K562 (cell line): ENCODE data around the gene ADIPOR2. TPM values are rescaled to one million over a fixed set of nuclear protein-coding genes. Genes with fewer than 3 reads are reported as not detected.

Source experiments
- ATAC-seq: fragments of 200-7000 bp; cut with Tn5 transposase; 3 replicates; pipeline ENCODE4 v1.9.1; 2020; ENCODE audit warnings: moderate library complexity
- BruUV-seq: library from RNA; stranded (reverse); fragments of 400-500 nt; replicated peaks from 2 replicates; lab custom pipeline; 2021; lab: Mats Ljungman, UMichigan
- CTCF ChIA-PET: fragments of 300-600 bp; formaldehyde crosslinking; extraction: SDS; loops from one replicate; lab custom pipeline; 2021; ENCODE audit warnings: low intra/inter-chr PET ratio; lab: Yijun Ruan, JAX
- POLR2A ChIA-PET: fragments of 300-600, 350-650 bp; sonication (Branson Sonifier 250); formaldehyde crosslinking; extraction: SDS; loops from one replicate; lab custom pipeline; 2021; ENCODE audit warnings: antibody characterized with exemption, inconsistent platforms; lab: Yijun Ruan, JAX
- DNase-seq, 4 experiments: peaks; one replicate each; pipeline versions ENCODE4 v3.0.0 to v3.0.0-alpha.2; 2011 to 2018; ENCODE audit warnings: low spot score in 3 of 4, mixed read lengths in 3 of 4; ENCODE audit errors: extremely low read depth in 1 of 4
- FAIRE-seq: peaks from 2 replicates; lab custom pipeline; 2011; peaks lifted over from hg19 to GRCh38; lab: Jason Lieb, UNC
- H2AFZ ChIP-seq: 2 replicates; pipeline ENCODE4 v1.6.0; 2011; ENCODE audit warnings: low read depth, low read length, control low read depth, inconsistent platforms
- H3K27ac ChIP-seq: fragments of 200-600 bp; 3 replicates; pipeline ENCODE4 v1.8.0; 2011; ENCODE audit warnings: low read depth, mild to moderate bottlenecking, control low read depth, inconsistent platforms, low read length, moderate library complexity, mixed read lengths; ENCODE audit errors: extremely low read depth
- H3K27me3 ChIP-seq, 2 experiments: fragments of 300-600 bp in 1 of 2; 2 replicates in 1 of 2; 3 replicates in 1 of 2; pipeline versions ENCODE4 v1.6.0 to v1.8.0; 2011; ENCODE audit warnings: inconsistent platforms in 2 of 2, low read length in 2 of 2, mild to moderate bottlenecking in 1 of 2, mixed read lengths in 1 of 2, moderate library complexity in 1 of 2; ENCODE audit not compliant: control insufficient read depth in 2 of 2, insufficient read depth in 2 of 2
- H3K36me3 ChIP-seq: fragments of 300-600 bp; 3 replicates; pipeline ENCODE4 v1.8.0; 2011; ENCODE audit warnings: mild to moderate bottlenecking, low read length, inconsistent platforms; ENCODE audit not compliant: control insufficient read depth, insufficient read depth
- H3K4me1 ChIP-seq, 2 experiments: fragments of 200-600 bp in 1 of 2; replicated peaks in 1 of 2; 2 replicates in 1 of 2; 3 replicates in 1 of 2; pipeline versions ENCODE4 v1.5.1 to v1.8.0; 2011; ENCODE audit warnings: inconsistent platforms in 2 of 2, low read length in 2 of 2, mild to moderate bottlenecking in 1 of 2, mixed read lengths in 1 of 2, moderate library complexity in 1 of 2; ENCODE audit not compliant: control insufficient read depth in 2 of 2, insufficient read depth in 2 of 2
- H3K4me2 ChIP-seq: 2 replicates; pipeline ENCODE4 v1.6.1; 2011; ENCODE audit warnings: low read length, control low read depth, inconsistent platforms, mixed read lengths; ENCODE audit not compliant: insufficient read depth
- H3K4me3 ChIP-seq: fragments of 200-600 bp; sonication (generic), shearing (Covaris generic); 2 replicates; pipeline ENCODE4 v1.5.1; 2016; ENCODE audit warnings: control low read depth, inconsistent platforms
- H3K79me2 ChIP-seq: fragments of 200-600 bp; 3 replicates; pipeline ENCODE4 v1.8.0; 2011; ENCODE audit warnings: low read length, inconsistent platforms; ENCODE audit not compliant: control insufficient read depth, insufficient read depth
- H3K9ac ChIP-seq, 2 experiments: 2 replicates each; pipeline versions ENCODE4 v1.6.0 to v1.6.1; 2011; ENCODE audit warnings: low read depth in 2 of 2, low read length in 2 of 2, control low read depth in 1 of 2, inconsistent platforms in 1 of 2, mild to moderate bottlenecking in 1 of 2, mixed read lengths in 1 of 2; ENCODE audit not compliant: insufficient read depth in 1 of 2
- H3K9me1 ChIP-seq: one replicate; pipeline ENCODE4 v1.6.0; 2011; ENCODE audit warnings: inconsistent platforms, mild to moderate bottlenecking, low read length, moderate library complexity; ENCODE audit not compliant: control insufficient read depth, insufficient read depth
- H3K9me3 ChIP-seq: replicated peaks from 2 replicates; pipeline ENCODE4 v1.5.1; 2011; ENCODE audit warnings: low read depth, low read length, inconsistent platforms; ENCODE audit not compliant: control insufficient read depth, insufficient read depth
- H4K20me1 ChIP-seq: replicated peaks from 2 replicates; pipeline ENCODE4 v1.6.1; 2011; ENCODE audit warnings: low read length, inconsistent platforms, mixed read lengths; ENCODE audit not compliant: control insufficient read depth, insufficient read depth
- BCL6 ChIP-seq: fragments of 250-450 bp; sonication (Bioruptor Pico); IDR thresholded peaks from 2 replicates; pipeline ENCODE4 v1.4.0; 2020
- CHD1 ChIP-seq: fragments of 200-600 bp; sonication (generic); IDR thresholded peaks from one replicate; pipeline ENCODE4 v1.6.1; 2012; ENCODE audit warnings: mild to moderate bottlenecking, moderate library complexity, low read length, inconsistent platforms
- ELF1 ChIP-seq: fragments of 200-800 bp; sonication (Bioruptor generic); IDR thresholded peaks from 2 replicates; pipeline ENCODE4 v1.6.1; 2016; ENCODE audit warnings: missing genetic modification characterization, missing compliant biosample characterization
- ETV1 ChIP-seq: fragments of 450-650 bp; conservative IDR thresholded peaks from 2 replicates; pipeline ENCODE4 v1.6.1; 2016; ENCODE audit warnings: missing genetic modification characterization, control low read depth, low read depth, missing compliant biosample characterization
- FOXK2 ChIP-seq, 2 experiments: fragments of 450-650 bp; IDR thresholded peaks in 1 of 2; conservative IDR thresholded peaks in 1 of 2; 2 replicates each; pipeline ENCODE4 v1.6.1; 2016; ENCODE audit warnings: low read depth in 2 of 2, mild to moderate bottlenecking in 1 of 2
- XRCC3 ChIP-seq: fragments of 450-650 bp; IDR thresholded peaks from 2 replicates; pipeline ENCODE4 v1.6.1; 2017; ENCODE audit warnings: mild to moderate bottlenecking, moderate library complexity
- WGBS: fragments of 100-300 bp; shearing (Covaris generic); methylation state at CpG from one replicate; pipeline ENCODE4 v1.1.6; 2016; ENCODE audit warnings: low coverage, mixed read lengths; ENCODE audit not compliant: insufficient coverage; ENCODE audit errors: missing lambda C conversion rate; 5-methylcytosine and 5-hydroxymethylcytosine counted together
- in situ Hi-C: fragments of 300-500 bp; cut with MboI; formaldehyde crosslinking; loops from 4 replicates; pipeline ENCODE4 v1.15.0; 2018; ENCODE audit warnings: inconsistent platforms, mixed read lengths
- intact Hi-C: fragments of 100-400 bp; cut with micrococcal nuclease; formaldehyde crosslinking; loops from 2 replicates; pipeline ENCODE4 v1.14.2; 2022
- polyA plus RNA-seq, 8 experiments: library from polyadenylated mRNA; depleted of rRNA in 4 of 8; stranded (reverse) in 5 of 8; unstranded in 3 of 8; fragments of >200 nt; fragmentation: Nextera tagmentation in 2 of 8; fragmentation: Illumina TruSeq in 1 of 8; extraction: Ambion mirVana in 2 of 8; extraction: Trizol in 1 of 8; gene quantifications; 2 replicates each; pipeline versions ENCODE4 v1.2.1 to v1.2.3, GENCODE V29; 2011 to 2014; ENCODE audit warnings: inconsistent platforms in 1 of 8, missing spikeins in 1 of 8
- total RNA-seq, 7 experiments: library from RNA; depleted of rRNA in 6 of 7; stranded (reverse); fragments of >200 nt in 6 of 7; fragmentation: Illumina TruSeq in 2 of 7; extraction: Trizol in 2 of 7; gene quantifications; 2 replicates each; pipeline versions ENCODE4 v1.2.1 to v1.2.3, GENCODE V29; 2011 to 2021; ENCODE audit warnings: low replicate concordance in 1 of 7
- TF ChIP-seq, protein P1 (sequence below): fragments of 450-650 bp; formaldehyde crosslinking; IDR thresholded peaks from 2 replicates; pipeline ENCODE4 v1.4.0; 2020; ENCODE audit warnings: mild to moderate bottlenecking
- TF ChIP-seq, protein P2 (sequence below): fragments of 250-450 bp; sonication (Bioruptor Pico); IDR thresholded peaks from 2 replicates; pipeline ENCODE4 v1.5.0; 2020; ENCODE audit warnings: mild to moderate bottlenecking

Gene ADIPOR2
- total and polyA plus RNA-seq, 9 of the 15 experiments (the other 6 are each of a cell fraction or from before 2014, with no cell fraction given), result 10.9 to 63.5 (median 46.0) TPM

DNA sequence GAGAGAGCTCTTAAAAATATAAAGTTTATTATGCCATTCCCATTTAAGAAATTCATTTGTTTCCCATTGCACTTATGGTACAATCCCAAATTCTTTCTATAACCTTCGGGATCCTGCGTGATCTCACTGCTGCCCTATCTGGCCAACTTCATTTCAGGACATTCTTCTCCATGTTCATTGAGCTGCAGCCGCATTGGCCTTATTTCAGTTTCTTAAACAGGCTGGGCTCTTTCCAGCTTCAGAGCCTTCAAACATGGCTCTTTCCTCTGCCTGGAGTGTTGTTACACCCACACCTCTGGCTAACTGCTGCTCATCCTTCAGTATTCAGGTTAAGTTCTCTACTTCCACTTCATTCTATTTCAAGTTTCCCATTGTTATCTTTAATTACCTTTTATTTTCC is 71.0 kb downstream of the ADIPOR2 start:
- 89% methylated on average over 3 of the region's 3 CpGs for WGBS

DNA sequence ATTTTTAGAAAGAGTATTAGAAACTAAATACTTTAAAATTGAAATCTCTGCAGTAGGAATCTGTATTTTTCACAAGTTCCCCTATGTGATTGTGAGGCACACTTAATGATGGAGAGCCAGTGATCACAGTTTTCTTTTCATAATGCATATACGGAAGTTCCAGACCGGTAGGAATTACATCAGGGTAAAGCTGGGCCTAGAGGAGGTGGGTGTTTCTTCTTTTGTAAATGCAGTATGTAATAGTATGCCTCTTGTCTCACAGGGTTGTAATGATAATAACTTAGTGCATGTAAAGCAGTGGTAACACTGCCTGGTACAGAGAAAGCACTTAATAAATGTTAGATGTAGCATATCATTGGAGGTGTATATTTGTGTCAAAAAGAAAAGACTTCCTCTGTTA is 72.3 kb downstream of the ADIPOR2 start:
- no TSS peak for BruUV-seq
- 85% methylated on average over 2 of the region's 2 CpGs for WGBS
- H3K9me3 ChIP-seq, result no peaks in the 10 kb centered on the region
- peaks cover 39% of the 10 kb centered on the region for H3K36me3 ChIP-seq
- ChIA-PET POLR2A (no interaction called here), CTCF (no interaction called here)
- no peak overlapping the region for H2AFZ ChIP-seq
- TF ChIP-seq ETV1 (tag) (no peak), XRCC3 (no peak), FOXK2 (conservative IDR thresholded peaks at IDR 0.05 in 1 of 2, IDR thresholded peaks at IDR 0.05 in 1 of 2; ENCODE audit: low read depth in 2 of 2) (no peak)
- TF ChIP-seq, protein P1, sequence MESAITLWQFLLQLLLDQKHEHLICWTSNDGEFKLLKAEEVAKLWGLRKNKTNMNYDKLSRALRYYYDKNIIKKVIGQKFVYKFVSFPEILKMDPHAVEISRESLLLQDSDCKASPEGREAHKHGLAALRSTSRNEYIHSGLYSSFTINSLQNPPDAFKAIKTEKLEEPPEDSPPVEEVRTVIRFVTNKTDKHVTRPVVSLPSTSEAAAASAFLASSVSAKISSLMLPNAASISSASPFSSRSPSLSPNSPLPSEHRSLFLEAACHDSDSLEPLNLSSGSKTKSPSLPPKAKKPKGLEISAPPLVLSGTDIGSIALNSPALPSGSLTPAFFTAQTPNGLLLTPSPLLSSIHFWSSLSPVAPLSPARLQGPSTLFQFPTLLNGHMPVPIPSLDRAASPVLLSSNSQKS (CRISPR knock-in tag), result no peak
- TF ChIP-seq, protein P2, sequence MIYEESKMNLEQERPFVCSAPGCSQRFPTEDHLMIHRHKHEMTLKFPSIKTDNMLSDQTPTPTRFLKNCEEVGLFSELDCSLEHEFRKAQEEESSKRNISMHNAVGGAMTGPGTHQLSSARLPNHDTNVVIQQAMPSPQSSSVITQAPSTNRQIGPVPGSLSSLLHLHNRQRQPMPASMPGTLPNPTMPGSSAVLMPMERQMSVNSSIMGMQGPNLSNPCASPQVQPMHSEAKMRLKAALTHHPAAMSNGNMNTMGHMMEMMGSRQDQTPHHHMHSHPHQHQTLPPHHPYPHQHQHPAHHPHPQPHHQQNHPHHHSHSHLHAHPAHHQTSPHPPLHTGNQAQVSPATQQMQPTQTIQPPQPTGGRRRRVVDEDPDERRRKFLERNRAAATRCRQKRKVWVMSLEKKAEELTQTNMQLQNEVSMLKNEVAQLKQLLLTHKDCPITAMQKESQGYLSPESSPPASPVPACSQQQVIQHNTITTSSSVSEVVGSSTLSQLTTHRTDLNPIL (CRISPR knock-in tag), result no peak
- intact Hi-C loops, result no loop called here
- ATAC-seq, result no peak
- H3K4me3 ChIP-seq, result no peak overlapping the region
- in situ Hi-C loops, result no loop called here
- no peak for FAIRE-seq
- H3K4me1 ChIP-seq, result peaks cover 0 to 2% of the 10 kb centered on the region in 2 experiments; a peak in 1 of 5 replicates
- H3K27me3 ChIP-seq, result no peaks in the 10 kb centered on the region
- H3K9ac ChIP-seq, result no peak overlapping the region
- H3K27ac ChIP-seq, result no peak overlapping the region
- H3K79me2 ChIP-seq, result peaks cover 92% of the 10 kb centered on the region
- H3K4me2 ChIP-seq, result no peak overlapping the region
- H4K20me1 ChIP-seq, result no peaks in the 10 kb centered on the region
- DNase-seq, result no peak
- H3K9me1 ChIP-seq, result no peaks in the 10 kb centered on the region

More for the DNA sequence above, 71.0 kb downstream of the ADIPOR2 start:
- intact Hi-C loops, result no loop called here
- no TSS peak for BruUV-seq
- FAIRE-seq (no peak), ATAC-seq (no peak), DNase-seq (no peak)
- no peaks in the 10 kb centered on the region for H3K9me1 ChIP-seq
- H3K4me3 ChIP-seq, result no peak overlapping the region
- H3K9ac ChIP-seq, result no peak overlapping the region
- H4K20me1 ChIP-seq, result no peaks in the 10 kb centered on the region
- TF ChIP-seq BCL6 (CRISPR knock-in tag) (no peak), ELF1 (tag) (no peak), CHD1 (no peak)
- H2AFZ ChIP-seq, result no peak overlapping the region
- peaks cover 90% of the 10 kb centered on the region for H3K79me2 ChIP-seq
- ChIA-PET POLR2A (interaction anchor here (0.6 kb wide), 1 partner anchor 11 kb away, joined by 4 read pairs; no protein-coding TSS in a partner anchor), CTCF (no interaction called here)
- peaks cover 48% of the 10 kb centered on the region for H3K36me3 ChIP-seq
- no peak overlapping the region for H3K27ac ChIP-seq
- no peaks in the 10 kb centered on the region for H3K27me3 ChIP-seq
- no peak overlapping the region for H3K4me2 ChIP-seq
- H3K4me1 ChIP-seq, result peaks cover 0 to 2% of the 10 kb centered on the region in 2 experiments; a peak in 1 of 5 replicates
- in situ Hi-C loops, result no loop called here
- no peaks in the 10 kb centered on the region for H3K9me3 ChIP-seq
